ENCODE data around the gene LRIG3.
"Not testable (repeated sequence)": the region's sequence is repeated elsewhere in the genome, so short reads cannot be mapped to it uniquely, and the experiment has no call there.

LRIG3 gene

DNA sequence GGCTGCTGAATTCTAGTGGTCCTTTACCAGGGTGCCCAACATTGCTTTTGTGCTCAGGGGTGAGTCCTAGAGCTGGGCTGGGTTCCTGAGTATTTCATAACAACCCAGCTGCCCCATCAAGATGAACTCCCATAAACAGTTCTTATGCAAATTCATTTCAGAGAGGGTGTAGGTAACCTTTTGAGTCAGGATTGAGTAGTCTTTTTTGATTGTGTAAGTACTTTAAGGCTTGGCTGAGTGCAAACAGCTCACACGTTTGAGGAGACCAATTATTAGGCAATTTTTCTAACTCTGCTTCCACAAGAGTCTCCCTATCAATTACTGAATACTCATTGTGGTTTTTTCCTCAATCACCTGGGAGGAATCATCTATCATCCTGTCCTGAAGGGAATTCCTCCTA lies 63.1 kb downstream of the LRIG3 start:
- not testable (repeated sequence) for FAIRE-seq

DNA sequence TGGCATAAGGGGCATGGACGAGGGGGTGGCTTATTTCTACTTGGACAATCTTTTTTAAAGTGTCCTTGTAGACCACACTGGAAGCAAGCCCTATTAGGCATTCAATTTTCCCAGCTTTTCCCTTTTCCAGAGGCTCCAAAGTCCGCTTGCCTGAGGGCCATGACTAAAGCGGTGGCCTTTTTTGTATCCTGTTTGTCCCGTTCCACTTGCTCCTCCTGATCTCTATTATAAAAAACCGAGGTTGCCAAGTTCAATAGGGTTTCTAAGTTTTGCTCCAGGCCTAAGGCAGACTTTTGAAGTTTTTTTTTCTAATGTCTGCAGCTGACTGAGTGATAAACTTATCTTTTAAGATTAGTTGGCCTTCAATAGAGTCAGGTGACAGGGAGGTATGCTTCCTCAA lies 64.7 kb downstream of the LRIG3 start:
- not testable (repeated sequence) for FAIRE-seq

DNA sequence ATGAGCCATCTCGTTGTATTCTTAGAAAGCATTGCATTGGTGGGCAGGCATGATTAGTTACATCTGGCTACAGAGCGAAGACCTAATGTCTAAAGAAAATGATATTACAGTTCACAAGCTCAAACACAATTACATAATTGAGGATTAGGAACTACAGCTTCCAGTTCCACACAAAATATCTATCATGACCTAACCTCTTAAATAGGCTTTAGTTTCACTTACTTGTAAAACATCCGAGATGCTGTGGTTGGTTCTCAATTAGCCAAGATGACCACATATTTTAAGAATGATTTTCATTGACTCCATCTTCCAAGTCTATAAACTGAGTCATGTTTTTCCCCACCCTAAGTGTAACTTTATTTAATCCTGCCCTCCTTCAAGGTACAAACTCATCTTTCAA lies 69.5 kb downstream of the LRIG3 start:
- FAIRE-seq, result no peak

DNA sequence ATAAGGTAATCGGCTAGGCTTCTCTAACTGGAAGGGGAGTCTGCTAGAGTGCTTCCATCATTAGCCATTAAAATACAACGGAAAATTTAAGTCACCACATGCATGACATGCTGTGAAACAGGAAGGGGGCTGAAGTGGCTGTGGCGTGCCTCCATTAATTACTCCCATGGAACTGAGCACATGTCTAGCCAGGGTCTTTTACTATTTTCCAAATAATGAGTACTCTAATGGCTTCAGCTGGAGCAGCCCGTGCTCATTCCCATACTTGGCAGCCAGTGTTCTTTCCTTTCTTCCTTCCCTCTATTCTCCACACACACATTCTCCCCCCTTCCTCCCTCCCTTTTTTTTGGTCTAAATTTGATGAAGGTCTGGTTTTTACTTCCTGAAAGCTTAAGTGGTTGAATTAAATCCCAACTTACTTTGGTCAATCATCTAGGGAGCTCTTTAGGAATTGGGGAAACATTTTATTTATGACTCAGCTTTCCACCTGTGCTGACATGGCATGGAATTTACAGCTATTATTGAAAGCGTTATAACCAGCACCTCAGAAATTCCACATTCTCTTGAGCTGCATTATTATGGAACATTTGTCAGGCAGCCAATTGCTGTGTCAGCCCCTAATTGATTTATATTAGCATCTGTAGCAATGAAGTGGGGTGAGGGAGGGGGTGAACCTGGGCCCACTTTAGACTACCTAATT lies 72.3 kb downstream of the LRIG3 start:
- no peak for FAIRE-seq

DNA sequence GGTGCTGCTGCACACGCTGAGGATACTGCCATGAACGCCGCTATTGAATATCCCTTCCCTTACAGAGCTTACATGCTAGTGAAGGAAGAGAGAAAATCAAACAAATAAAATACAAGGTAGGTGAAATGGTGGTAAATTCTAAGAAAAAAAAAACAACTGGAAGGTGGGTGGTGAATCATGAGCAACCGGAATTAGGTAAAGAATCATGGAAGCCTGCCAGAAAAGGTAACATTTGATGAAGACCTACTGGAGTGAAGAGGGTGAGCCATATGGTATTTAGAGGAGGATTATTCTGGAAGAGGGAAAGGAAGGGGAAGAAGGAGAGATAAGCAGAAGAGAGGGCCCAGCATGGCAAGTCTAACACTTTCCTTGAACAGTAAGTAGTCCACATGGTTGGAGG lies 76.1 kb downstream of the LRIG3 start:
- no peak for FAIRE-seq

DNA sequence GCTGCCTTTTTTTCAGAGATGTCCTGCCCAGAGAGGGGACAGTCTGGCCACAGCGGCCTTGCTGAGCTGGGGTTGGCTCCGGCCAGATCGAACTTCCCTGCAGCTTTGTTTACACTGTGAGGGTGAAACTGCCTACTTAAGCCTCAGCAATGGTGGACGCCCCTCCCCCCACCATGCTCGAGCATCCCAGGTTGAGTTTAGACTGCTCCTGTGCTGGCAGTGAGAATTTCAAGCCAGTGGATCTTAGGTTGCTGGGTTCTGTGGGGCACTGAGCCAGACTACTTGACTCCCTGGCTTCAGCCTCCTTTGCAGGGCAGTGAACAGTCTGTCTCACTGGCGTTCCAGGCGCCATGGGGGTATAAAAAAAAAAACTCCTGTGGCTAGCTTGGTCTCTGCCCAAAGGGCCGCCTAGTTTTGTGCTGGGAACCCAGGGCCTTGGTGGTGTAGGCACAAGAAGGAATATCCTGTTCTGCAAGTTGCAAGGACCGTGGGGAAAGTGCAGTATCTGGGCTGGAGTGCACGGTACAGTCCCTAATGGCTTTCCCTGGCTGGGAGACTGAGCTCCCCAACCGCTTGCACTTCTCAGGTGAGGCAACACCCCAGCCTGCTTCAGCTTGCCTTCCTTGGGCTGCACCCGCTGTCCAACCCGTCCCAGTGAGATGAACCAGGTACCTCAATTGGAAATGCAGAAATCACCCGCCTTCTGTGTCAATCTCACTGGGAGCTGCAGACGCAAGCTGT lies 79.1 kb downstream of the LRIG3 start:
- no peak for FAIRE-seq

DNA sequence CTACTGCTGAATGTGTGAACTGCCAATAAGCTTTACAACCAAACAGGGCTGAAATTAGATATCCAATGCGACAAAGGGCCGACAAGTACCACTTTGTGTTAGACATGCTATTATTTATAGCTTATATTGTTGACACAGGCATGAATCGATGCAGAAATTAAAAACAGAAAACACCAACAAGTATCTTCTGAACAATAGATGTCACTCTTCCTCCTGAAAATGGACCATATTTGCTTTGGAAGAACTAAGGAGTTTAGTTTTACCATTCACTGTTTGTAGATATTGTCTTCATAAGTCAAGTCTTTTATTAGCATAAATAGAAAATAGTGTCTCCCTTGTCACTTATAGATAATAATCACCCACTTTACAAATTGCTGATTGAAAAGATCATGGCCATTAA lies 86.5 kb downstream of the LRIG3 start:
- no peak for FAIRE-seq

DNA sequence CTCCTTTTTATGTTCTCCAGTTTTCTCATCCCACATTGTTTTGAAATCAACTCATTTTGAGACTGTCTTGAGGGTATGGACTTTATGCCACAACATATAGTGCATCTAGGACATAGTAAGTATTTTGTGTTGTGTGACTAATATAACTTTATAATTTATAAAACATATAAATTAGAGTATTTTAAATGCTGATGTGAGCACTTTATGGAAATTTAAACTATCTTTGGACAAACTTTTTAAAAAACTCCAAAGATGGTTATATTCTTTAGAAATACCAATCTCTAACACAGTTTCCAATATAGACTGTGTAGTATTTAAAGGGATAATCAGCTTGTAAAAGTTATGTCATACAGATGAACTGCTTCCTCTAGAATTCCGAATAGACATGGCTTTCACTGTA lies 87.4 kb downstream of the LRIG3 start:
- FAIRE-seq, result no peak

Data from endometrium (tissue), 2 donors.